Fibroblast of pulmonary artery (primary cell): ENCODE data around the gene USP3.

Experiments used
- DNase-seq: peaks from one replicate; pipeline ENCODE4 v3.0.0-alpha.2; 2010; ENCODE audit warnings: low read depth
- H3K4me3 ChIP-seq: replicated peaks from 2 replicates; pipeline ENCODE4 v1.5.1; 2011; ENCODE audit warnings: low read depth, mild to moderate bottlenecking, control low read depth, low read length, moderate library complexity
- TF ChIP-seq, protein P1 (sequence below): IDR thresholded peaks from 2 replicates; pipeline ENCODE4 v1.5.1; 2011; ENCODE audit warnings: mild to moderate bottlenecking, control low read depth, low read length, inconsistent platforms; ENCODE audit errors: missing control alignments

USP3 gene

DNA sequence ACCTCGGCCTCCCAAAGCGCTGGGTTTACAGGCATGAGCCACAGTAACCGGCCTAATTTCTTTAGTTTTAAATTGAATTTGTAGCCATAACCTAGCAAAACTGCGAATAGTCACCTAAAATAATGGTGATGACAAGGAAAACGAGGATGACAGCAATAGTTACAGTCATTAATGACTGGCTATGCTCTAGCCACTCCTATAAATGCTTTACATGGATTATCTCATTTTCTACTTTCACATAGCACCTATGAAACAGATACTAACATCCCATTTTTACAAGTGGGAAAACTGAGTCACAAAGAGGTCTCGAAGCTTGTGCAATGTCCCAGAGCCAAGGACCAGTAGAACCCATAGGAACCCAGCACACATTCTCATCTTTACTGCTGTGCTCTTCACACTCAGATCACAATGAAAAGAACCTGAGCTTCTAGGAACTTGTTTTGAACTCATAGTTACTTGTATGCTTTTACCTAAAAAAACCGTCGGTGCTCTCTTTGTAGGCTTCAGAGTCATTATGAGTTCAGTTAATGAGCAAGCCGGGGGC lies 132.2 kb downstream of the USP3 start:
- DNase-seq: no peak
- TF ChIP-seq, protein P1, sequence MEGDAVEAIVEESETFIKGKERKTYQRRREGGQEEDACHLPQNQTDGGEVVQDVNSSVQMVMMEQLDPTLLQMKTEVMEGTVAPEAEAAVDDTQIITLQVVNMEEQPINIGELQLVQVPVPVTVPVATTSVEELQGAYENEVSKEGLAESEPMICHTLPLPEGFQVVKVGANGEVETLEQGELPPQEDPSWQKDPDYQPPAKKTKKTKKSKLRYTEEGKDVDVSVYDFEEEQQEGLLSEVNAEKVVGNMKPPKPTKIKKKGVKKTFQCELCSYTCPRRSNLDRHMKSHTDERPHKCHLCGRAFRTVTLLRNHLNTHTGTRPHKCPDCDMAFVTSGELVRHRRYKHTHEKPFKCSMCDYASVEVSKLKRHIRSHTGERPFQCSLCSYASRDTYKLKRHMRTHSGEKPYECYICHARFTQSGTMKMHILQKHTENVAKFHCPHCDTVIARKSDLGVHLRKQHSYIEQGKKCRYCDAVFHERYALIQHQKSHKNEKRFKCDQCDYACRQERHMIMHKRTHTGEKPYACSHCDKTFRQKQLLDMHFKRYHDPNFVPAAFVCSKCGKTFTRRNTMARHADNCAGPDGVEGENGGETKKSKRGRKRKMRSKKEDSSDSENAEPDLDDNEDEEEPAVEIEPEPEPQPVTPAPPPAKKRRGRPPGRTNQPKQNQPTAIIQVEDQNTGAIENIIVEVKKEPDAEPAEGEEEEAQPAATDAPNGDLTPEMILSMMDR: no peak
- H3K4me3 ChIP-seq: no peak overlapping the region

DNA sequence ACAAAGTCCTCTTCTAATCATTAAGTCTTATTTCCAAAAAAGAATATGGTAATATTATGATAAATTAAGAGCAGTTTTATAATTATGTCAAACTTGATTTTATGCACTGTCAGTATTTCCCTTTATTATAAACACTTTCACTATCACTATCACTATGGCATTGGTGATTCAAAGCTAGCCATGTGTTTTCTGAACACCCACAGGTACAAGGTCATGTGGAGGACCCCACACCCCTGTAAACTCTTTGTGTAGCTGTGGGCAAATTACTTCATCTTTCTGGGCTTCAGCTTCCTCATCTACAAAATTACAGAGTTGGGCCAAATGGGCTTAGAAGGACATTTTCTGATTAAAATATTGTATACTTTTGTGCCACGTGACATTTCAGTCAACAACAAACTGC lies 134.4 kb downstream of the USP3 start:
- no peak for DNase-seq
- TF ChIP-seq, protein P1: no peak
- no peak overlapping the region for H3K4me3 ChIP-seq

DNA sequence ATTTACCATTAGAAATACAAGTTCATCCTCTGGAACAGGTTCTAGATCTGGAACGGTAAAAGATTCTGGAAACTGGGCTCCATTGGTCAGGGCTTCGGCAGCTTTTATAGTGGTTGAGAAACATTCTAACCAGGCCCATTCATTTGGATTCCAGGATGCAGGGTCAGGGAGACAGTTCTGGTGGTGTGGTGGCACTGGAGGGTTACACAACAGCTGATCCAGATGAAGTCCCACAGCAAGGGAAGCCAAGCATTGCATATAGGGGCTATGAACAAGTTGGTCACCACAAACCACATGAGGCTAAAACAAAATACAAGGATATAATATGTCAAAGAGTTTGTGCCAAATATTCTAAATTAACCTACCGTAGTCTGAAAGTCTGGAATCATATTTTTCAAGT lies 135.8 kb downstream of the USP3 start:
- DNase-seq: no peak
- TF ChIP-seq, protein P1: no peak
- no peak overlapping the region for H3K4me3 ChIP-seq
